Fibroblast of skin of left quadriceps (primary cell): Measurements from ENCODE around the gene KNDC1.

Experiments
- DNase-seq, 2 experiments: peaks; one replicate each; pipeline ENCODE4 v3.0.0-alpha.2; 2013; ENCODE audit warnings: low read depth in 2 of 2

Gene KNDC1

GRCh38 chr10:133241501-133242205, 81.6 kb downstream of the KNDC1 start:
- no peak for DNase-seq

DNA sequence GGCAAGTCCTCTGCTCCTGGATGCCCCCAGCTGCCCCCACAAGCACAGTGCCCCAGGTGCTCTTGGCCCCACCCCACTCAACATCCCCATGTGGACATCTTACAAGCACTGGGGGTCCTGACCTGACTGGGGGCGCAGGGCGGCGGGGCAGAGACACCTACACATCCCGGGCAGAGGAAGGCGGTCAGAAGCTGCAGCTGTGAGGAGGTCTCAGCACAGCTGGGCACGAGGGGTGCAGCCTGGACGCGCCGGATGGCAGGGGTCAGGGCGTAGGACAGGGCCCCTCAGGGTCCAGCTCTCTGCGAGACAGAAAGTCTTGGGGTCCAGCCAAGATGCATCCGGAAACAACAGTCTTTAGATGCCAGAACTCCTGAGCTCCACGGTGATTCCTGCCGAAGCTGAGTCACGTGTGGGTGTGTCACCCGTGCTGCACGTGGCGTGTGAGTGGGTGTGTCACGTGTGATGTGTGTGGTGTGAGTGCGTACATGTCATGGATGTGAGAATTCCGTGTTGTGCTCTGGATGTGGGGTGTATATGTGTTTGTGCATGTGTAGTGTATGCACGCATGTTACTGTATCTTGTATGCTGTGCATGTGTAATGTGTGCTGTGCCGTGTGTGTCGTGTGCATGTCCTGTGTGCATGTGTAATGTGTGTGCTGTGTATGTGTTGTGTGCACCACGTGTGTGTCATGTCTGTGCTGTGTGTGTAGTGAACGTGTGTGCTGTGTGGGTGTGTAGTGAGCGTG, 82.8 kb downstream of the KNDC1 start:
- no peak for DNase-seq

- DNase-seq, result no peak
Measured at GRCh38 chr10:133243593-133243992, 83.6 kb downstream of the KNDC1 start.

DNA sequence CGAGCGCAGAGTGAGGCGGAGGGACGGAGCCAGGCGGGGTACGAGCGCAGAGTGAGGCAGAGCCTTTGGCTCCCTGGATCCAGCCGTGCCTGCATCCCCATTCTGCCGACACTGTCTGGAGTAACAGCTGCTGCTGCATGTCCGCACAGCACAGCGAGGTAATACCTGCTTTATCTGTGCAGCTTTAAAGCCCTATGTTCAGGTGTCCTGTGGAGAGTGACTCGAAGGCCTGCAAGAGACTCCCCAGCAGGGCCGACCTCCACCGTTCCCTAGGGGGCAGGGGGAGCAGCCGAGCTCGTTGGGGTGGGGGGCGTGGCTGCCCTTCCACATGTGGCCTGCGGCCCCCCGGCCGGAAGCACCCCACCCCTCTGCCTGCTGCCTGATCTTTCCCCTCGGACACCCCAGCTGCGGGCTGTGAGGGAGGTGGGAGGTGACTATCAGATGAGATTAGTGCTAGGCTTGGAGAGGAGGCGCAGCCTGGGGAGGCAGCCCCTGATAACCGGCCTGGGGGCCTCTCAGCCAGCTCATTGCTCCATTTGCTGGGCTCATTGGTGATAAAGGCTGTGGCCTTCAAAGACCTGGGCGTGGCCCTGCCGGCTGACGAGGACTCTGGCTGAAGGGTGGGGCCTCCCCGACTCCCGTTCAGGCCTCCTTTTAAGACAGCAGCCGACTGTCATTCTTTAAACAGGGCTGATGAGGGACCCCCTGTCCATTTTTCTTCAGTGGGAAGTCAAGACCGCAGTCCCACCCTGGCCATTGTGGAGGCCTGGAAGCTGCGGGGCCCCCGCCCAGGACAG, 85.6 kb downstream of the KNDC1 start:
- no peak for DNase-seq

- no peak for DNase-seq
Measured at GRCh38 chr10:133246236-133246626, 86.2 kb downstream of the KNDC1 start.

DNA sequence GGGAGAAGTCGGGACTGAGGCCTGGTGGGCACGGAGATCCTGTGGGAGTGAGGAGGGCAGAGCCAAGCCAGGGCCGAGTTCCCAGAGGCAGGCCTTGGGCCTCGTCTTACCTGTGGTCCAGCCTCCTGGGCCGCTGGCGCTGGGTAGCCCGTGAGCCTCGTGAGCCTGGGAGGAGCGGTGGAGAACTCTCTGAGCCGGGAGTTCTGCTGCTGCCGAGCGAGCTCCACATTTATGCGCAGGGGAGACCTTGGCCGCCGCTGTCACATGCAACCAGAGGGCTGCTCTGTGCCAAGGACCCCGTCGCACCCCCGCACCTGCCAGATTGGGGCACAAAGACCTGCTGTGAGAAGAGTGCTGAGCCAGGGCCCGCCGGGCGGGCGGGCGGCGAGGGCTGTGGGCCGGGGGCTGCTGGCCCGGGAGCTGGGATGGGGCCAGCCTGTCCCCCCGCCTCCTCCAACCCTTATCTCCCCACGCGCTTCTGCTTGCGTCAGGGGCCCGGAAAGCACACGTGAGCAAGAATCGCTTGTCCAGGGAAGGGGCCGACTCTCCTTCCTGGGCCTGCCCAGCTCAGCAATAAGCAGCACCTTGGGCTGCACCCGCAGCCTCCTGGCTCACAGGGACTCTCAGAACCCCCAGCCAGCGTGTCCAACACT, 87.8 kb downstream of the KNDC1 start:
- no peak for DNase-seq

DNA sequence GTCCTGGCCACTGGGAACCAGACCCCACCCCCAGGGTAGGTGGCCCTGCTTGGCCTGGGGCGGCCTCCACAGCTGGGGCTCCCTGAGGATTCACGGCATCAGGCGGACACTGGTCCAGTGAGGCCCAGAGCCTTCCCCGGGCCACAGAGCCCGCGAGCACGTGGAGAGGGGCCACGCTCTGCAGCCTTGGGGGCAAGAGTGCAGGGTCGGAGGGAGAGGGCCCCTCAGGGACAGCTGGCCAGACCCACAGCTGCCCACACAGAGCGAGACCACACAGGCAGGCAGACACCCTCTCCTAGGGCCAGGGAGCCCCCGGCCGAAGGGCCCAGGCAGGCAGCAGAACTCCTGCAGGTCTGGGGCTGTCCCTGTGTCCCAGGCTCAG, 88.3 kb downstream of the KNDC1 start:
- no peak for DNase-seq

GRCh38 chr10:133249094-133249780, 89.2 kb downstream of the KNDC1 start:
- no peak for DNase-seq

GRCh38 chr10:133249975-133250754, 90.1 kb downstream of the KNDC1 start:
- no peak for DNase-seq

DNA sequence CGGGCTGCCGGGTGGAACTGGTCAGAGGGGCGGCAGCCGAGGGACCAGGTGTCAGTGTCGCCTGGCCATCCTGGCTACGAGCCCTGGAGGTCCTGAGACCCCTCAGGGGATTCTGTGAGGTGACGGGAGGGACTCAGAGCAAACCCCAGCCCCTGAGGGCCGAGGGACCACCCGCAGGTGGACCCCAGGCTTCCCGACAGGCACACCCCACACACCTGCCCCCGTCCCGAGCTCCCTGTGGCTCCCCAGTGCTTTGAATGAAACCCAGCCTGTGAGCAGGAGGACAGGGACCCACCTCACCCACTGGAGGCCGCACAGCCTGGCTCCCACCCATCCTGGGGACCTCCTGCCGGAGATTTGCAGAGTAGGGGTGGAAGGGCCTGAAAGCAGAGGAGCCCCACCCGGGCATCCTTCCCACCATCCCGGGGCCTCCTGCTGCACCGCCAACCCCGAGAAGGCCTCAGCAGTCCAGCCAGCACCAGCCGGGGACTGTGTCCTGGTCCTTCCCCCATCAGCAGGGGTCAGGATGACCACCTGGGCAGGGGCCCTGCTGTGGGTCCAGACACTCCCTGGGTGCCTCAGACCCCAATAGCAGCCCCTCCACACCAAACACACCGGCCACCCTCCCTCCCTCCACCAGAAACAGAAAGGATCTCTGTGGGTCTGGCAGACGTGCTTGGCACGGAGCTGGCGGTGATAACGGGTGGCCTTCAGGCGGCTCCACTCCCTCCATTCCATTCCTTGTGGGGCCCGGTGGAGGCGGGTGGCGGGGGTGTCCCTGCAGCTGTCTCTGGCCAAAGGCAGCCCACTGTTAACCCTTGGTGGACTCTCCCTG, 91.6 kb downstream of the KNDC1 start:
- no peak for DNase-seq

DNA sequence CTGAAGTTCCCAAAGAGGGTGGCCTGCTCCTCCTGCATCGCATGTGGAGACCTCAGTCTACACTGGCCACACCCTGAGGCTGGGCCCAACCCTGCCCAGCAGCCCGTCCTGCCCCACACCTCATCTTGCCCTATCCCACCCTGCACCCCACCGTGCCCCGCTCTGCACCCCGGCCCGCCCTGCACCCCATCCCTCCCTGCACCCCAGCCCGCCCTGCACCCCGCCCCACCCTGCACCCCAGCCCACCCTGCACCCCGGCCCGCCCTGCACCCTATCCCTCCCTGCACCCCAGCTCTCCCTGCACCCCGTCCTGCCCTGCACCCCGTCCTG, 92.2 kb downstream of the KNDC1 start:
- no peak for DNase-seq

GRCh38 chr10:133253361-133253955, 93.4 kb downstream of the KNDC1 start:
- no peak for DNase-seq

DNA sequence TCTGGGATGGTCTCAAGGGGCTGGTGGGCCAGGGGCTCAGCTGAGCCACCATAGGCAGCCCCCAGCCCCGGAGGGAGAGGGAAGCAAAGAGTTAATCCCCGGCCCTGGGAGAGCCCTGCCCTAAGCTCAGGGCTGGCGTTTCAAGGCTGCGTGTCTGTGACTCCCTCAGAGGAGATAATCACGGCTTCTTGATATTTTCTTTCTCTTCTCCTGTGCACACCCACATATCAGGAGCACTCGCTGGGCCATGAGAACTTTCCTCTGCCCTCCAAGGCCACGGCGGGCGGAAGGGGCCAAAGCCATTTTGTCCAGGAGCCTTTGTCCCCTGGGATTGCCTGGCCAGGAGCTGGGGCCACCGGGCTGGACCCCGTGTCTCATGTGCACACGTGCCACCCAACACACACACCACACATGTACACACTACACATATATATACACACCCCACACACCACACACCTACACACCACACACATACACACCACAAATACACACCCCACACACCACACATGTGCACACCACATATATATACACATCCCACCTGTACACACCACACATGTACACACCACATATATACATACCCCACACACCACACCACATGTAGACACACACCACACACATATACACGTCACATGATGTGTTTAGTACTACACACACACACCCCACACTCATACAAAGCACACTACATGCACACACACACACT, 94.6 kb downstream of the KNDC1 start:
- DNase-seq, result no peak

- DNase-seq, result no peak
Measured at GRCh38 chr10:133255323-133255722, 95.3 kb downstream of the KNDC1 start.

DNA sequence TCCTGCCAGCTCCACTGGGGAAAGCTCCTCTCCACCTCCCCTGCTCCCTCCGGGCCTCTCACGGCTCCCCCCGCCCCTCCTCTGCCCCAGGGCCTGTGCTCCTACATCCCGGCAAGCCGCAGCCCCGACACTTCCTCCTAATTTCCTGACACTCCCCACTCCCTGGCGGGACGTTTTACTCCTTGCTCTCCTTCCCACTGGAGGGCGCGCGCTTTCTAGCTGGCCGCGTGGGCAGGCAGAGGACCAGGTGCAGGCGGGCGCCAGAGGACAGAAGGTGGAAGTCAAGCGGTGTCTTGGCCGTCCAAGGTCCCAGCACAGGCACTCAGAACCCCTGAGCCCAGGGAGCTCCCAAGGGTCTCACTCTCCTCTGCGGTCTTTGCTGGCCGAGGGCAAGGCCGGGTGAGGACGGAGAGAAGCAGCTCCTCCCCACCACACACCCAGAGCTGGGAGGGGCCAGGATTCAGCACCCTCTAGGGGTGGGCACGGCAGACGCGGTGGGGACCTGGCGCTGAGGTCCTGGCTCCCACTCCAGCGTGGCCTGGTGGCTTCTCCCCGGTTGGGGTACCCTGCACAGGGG, 97.6 kb downstream of the KNDC1 start:
- DNase-seq, result no peak

- no peak for DNase-seq
Measured at GRCh38 chr10:133258066-133258817, 98.2 kb downstream of the KNDC1 start.

DNA sequence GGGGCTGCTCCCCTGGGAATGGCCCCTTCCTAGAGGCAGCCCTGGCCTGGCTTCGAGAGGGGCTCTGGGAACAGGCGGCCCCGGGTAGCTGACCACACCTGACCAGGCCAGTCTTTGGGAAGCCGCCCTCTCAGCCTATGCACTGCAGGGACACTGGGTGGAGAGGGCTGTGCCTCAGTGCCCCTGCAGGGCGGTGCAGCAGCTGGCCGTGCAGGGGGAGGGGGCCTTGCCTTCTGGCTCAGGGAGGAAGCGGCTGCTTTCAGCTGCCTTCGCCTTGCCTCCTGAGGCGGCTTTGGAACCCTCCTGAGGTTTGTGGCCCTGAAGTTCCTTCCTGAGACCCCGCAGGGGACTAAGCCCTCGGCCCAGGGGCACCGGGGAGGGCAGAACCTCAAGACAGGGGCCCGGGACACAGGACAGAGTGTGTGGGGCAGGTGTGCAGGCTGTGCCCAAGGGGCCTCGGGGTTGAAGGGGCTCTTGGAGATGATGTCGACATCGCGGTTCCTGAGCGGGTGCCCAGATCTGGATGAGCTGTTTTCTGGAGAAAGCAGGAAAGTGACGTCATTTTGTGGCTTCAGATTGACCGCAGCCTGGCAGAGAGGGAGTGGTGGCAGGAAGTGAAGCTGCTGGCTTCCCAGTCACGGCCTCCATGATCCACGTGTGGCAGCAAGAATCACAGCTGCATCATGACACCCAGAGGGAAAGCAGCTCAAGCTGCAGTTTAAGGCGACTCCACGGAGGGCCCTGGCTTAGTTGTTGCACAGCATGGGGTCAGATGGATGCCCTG, 99.0 kb downstream of the KNDC1 start:
- DNase-seq, result peak; percentile 91 to 92
